Measurements from ENCODE around the gene MSH5. TPM values are rescaled to one million over a fixed set of nuclear protein-coding genes. Genes with fewer than 3 reads are reported as not detected.

Gene MSH5
- total RNA-seq, 1 experiment from 2014 or later: 156 TPM

DNA sequence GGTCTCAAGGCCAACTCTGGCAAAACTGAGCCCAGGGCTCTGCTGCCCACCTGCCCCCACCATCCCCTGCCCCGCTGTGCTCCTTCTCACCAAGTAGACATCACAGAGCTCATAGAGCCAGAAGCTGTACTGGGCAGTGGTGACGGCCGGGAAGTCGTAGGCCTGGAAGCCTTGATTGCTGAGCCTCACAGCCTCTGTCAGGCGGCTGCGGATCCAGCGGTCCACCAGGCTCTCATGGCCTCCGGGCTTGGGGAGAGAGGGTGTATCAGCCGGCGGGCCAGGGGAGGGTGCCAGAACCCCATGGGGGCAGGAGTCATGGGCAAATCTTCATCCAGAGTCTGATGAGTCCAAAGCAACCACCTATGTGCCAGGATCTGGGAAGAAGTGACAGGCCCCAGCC, 40.1 kb downstream of the MSH5 start:
- intact Hi-C loops (cut with micrococcal nuclease; ENCODE audit: unreplicated experiment): loop anchor here (5.0 to 10.0 kb wide), 3 partner anchors 42 to 165 kb away; partner anchors contain the start of genes CFB and NEU1
- CTCF ChIA-PET: no interaction called here

DNA sequence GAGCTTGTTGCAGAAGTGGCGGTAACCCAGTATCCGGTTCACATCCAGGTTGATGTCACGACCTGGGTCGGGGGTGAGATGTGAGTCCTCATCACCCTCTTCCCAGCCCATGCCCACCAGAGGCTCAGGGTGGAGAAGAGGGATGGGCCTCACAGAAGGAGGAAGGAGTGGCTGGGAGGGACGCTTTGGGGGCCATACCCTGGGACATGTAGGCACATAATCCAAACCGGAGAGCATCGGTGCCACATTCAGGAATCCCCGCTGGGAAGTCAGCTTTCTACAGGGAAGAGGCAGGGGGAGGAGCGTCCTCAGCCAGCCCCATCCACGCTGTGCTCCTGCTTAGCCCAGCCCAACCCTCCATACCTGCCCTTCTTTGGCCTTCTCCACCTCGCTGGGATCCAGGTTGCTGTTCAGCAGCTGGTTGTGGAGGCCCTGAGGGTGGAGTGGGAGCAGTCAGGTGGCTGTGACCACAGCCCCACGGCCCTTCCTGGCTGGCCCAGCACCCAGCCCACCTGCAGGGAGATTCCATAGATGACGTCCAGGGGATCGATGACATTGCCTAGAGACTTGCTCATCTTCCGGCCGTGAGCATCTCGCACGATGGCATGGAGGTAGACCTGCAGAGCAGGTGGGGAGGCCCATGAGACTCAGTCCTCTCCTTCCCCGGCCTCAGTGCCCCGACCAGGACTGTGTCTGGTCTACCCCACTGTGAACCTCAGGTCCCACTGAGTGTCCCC, 40.9 kb downstream of the MSH5 start:
- no peaks in the 10 kb centered on the region for H3K9me3 Mint-ChIP-seq (ENCODE audit: low read depth, unreplicated experiment)
- H3K4me3 Mint-ChIP-seq (ENCODE audit: low read depth, unreplicated experiment): no peak overlapping the region
- BruUV-seq (replicated peaks): no TSS peak
- H3K36me3 Mint-ChIP-seq (ENCODE audit: insufficient read depth, unreplicated experiment): peaks cover 99% of the 10 kb centered on the region
- H3K4me1 Mint-ChIP-seq (ENCODE audit: low read depth, unreplicated experiment): peaks cover 23% of the 10 kb centered on the region
- TF ChIP-seq, protein P1, sequence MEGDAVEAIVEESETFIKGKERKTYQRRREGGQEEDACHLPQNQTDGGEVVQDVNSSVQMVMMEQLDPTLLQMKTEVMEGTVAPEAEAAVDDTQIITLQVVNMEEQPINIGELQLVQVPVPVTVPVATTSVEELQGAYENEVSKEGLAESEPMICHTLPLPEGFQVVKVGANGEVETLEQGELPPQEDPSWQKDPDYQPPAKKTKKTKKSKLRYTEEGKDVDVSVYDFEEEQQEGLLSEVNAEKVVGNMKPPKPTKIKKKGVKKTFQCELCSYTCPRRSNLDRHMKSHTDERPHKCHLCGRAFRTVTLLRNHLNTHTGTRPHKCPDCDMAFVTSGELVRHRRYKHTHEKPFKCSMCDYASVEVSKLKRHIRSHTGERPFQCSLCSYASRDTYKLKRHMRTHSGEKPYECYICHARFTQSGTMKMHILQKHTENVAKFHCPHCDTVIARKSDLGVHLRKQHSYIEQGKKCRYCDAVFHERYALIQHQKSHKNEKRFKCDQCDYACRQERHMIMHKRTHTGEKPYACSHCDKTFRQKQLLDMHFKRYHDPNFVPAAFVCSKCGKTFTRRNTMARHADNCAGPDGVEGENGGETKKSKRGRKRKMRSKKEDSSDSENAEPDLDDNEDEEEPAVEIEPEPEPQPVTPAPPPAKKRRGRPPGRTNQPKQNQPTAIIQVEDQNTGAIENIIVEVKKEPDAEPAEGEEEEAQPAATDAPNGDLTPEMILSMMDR (IDR thresholded peaks at IDR 0.05; ENCODE audit: unreplicated experiment): no peak
- CTCF ChIA-PET: interaction anchor here (0.5 kb wide), 1 partner anchor 116 kb away, joined by 3 read pairs; the partner anchor contains the start of gene GPANK1
- no peak for DNase-seq
- no peaks in the 10 kb centered on the region for H3K27me3 Mint-ChIP-seq (ENCODE audit: unreplicated experiment)
- intact Hi-C loops (cut with micrococcal nuclease; ENCODE audit: unreplicated experiment): no loop called here
- H3K27ac Mint-ChIP-seq (ENCODE audit: unreplicated experiment): peak overlapping the region; percentile 15

More for the DNA sequence above, 40.1 kb downstream of the MSH5 start:
- BruUV-seq (replicated peaks): no TSS peak
- TF ChIP-seq, protein P1 (IDR thresholded peaks at IDR 0.05; ENCODE audit: unreplicated experiment): no peak
- Mint-ChIP-seq H3K9me3 (ENCODE audit: low read depth, unreplicated experiment) (no peaks in the 10 kb centered on the region), H3K27me3 (ENCODE audit: unreplicated experiment) (no peaks in the 10 kb centered on the region), H3K4me3 (ENCODE audit: low read depth, unreplicated experiment) (no peak overlapping the region), H3K4me1 (ENCODE audit: low read depth, unreplicated experiment) (peaks cover 30% of the 10 kb centered on the region), H3K36me3 (ENCODE audit: insufficient read depth, unreplicated experiment) (peaks cover 99% of the 10 kb centered on the region), H3K27ac (ENCODE audit: unreplicated experiment) (no peak overlapping the region)
- no peak for DNase-seq

DNA sequence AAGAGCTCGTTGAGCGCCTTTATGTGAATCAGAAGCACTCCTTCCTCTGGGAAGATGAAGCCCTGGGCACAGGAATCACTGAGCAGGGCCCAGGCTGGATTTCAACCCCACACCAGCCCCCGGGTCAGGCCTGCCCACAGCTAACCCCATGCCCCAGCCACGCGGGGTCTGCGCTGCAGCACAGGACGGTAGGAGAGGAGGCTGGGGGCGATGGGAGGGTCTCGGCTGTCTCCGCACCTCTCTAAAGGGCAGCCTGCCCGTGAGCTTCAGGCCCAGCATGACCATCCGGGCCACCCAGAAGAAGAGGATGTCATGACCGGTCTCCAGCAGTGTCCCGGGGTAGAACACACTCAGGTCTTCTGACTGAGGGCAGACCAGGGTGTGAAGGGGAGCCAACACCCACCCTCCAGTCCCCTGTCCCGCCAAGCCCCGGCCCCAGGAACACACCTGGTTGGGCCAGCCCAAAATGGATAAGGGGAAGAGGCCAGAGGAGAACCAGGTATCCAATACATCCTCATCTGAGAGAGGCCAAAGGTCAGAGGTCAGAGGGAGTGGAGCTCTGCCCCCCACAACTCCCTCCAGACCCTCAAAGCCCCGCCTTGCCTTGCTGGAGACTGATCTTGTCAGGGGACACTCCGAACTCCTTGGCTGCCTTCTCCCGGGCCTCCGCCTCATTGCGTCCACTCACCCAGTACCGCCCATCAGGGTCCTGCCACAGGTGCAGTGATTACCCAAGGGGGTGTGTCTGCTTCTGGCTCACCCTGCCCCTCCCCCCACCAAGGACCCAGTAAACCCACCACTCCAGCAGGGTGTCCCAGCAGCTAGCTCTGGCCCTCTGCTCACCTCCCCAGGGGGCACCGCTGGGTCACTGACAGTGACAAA, 41.7 kb downstream of the MSH5 start:
- intact Hi-C loops (cut with micrococcal nuclease; ENCODE audit: unreplicated experiment): no loop called here
- Mint-ChIP-seq H3K4me3 (ENCODE audit: low read depth, unreplicated experiment) (no peak overlapping the region), H3K4me1 (ENCODE audit: low read depth, unreplicated experiment) (peaks cover 15% of the 10 kb centered on the region), H3K9me3 (ENCODE audit: low read depth, unreplicated experiment) (no peaks in the 10 kb centered on the region), H3K27me3 (ENCODE audit: unreplicated experiment) (no peaks in the 10 kb centered on the region), H3K36me3 (ENCODE audit: insufficient read depth, unreplicated experiment) (peaks cover 99% of the 10 kb centered on the region), H3K27ac (ENCODE audit: unreplicated experiment) (peak overlapping the region; percentile 15)
- DNase-seq: no peak
- no TSS peak for BruUV-seq (replicated peaks)
- CTCF ChIA-PET: no interaction called here
- TF ChIP-seq, protein P1 (IDR thresholded peaks at IDR 0.05; ENCODE audit: unreplicated experiment): no peak

DNA sequence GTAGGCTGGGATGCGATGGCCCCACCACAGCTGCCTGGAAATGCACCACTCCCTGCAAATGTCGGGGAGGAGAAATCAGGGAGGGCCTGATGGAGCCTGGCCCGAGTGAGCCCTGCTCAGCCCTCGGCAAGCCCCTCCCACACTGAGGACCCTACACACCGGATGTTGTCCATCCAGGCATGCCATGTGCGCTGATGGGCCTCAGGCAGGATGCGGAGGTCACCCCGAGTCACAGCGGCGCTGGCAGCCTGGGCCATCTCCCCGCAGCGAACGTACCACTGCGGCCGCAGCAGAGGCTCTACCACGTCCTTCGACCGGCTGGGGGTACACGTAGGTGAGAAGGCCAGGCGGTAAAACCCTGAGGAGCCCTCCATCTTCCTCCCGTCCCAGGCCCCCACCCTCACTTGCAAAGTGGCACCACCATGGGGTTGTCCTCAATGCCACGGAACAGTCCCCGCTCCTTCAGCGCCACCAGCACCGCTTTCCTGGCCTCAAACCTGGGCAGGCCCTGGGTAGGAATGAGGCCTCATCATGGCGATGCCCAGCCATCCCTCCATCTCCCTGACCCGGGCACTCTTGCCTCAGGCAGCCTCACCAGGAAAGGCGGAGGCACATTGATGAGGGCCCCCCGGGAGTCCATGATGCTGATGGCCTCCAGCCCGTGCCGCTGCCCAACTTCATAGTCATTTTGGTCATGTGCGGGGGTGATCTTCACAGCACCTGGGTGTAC, 42.5 kb downstream of the MSH5 start:
- CTCF ChIA-PET: no interaction called here
- BruUV-seq (replicated peaks): TSS peak; percentile 4

More for the DNA sequence above, 42.5 kb downstream of the MSH5 start:
- Mint-ChIP-seq H3K9me3 (ENCODE audit: low read depth, unreplicated experiment) (no peaks in the 10 kb centered on the region), H3K4me1 (ENCODE audit: low read depth, unreplicated experiment) (peaks cover 8% of the 10 kb centered on the region), H3K4me3 (ENCODE audit: low read depth, unreplicated experiment) (no peak overlapping the region), H3K27ac (ENCODE audit: unreplicated experiment) (peak overlapping the region; percentile 47), H3K36me3 (ENCODE audit: insufficient read depth, unreplicated experiment) (peaks cover 99% of the 10 kb centered on the region), H3K27me3 (ENCODE audit: unreplicated experiment) (no peaks in the 10 kb centered on the region)
- intact Hi-C loops (cut with micrococcal nuclease; ENCODE audit: unreplicated experiment): no loop called here
- TF ChIP-seq, protein P1 (IDR thresholded peaks at IDR 0.05; ENCODE audit: unreplicated experiment): no peak
- no peak for DNase-seq

Measured in Calu3 (cell line).